ENCODE measurements around the gene TTLL1.
"Not testable (repeated sequence)": the region's sequence is repeated elsewhere in the genome, so short reads cannot be mapped to it uniquely, and the experiment has no call there.

TTLL1 gene

GRCh38 chr22:43110927-43111623 is 21.9 kb upstream of the TTLL1 start:
- no peak for DNase-seq (ENCODE audit: low read depth, low spot score)
- no peak overlapping the region for H3K27ac ChIP-seq

DNA sequence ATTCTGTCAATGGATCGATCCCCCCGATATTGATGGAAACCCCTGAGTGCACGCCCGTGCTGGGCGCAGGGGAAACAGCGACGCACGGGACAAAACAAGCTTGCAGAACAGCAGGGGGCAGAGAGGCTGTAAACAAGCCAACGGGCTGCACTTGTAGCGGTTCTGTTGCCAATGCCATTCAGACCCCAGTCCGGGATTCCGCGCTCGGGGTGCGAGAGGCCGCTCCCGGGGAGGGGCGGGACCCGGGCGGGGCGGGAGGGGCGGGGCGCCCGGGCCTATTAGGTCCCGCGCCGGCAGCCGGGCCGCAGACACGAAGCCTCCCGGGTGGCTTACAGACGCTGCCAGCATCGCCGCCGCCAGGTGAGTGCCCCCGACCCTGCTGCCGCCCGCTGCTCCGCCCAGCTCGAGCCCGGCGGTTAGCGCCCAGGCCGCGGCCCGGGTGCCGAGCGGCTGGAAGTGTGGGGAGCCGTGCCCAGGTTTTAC is 21.3 kb upstream of the TTLL1 start, which contains the start of gene BIK:
TSS of gene BIK (plus strand) at position 307 of the 483 bp plus-strand sequence. CDS start 13,273 bp downstream, outside the sequence.
- no peak within 1 kb of the TSS for H3K27ac ChIP-seq
- no peak for DNase-seq (ENCODE audit: low read depth, low spot score)

- H3K27ac ChIP-seq, result no peak overlapping the region
- no peak for DNase-seq (ENCODE audit: low read depth, low spot score)
Measured at GRCh38 chr22:43109921-43110443, 20.8 kb upstream of the TTLL1 start.

DNA sequence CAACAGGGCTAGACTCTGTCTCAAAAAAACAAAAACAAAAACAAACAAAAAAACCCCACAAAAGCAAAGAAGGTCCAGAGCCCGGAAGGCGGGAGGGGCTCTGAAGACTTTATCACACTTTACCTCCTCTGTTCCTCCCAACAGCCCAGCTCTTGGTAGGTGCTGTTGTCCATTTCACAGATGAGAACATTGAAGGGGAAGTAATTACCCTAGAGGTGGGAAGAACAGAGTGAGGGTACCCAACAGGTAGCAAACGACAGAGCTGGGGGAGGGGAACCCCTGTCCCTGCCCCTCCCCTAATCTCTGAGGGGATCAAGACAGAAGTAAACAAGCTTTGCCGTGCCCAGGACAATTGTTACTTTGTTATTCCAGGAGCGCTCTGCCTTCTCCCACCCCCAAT is 20.3 kb upstream of the TTLL1 start:
- no peak for DNase-seq (ENCODE audit: low read depth, low spot score)
- no peak overlapping the region for H3K27ac ChIP-seq

- H3K27ac ChIP-seq, result no peak overlapping the region
- no peak for DNase-seq (ENCODE audit: low read depth, low spot score)
Measured at GRCh38 chr22:43106302-43106701, 17.1 kb upstream of the TTLL1 start.

GRCh38 chr22:43104950-43105349 is 15.8 kb upstream of the TTLL1 start:
- not testable (repeated sequence) for H3K27ac ChIP-seq; DNase-seq (ENCODE audit: low read depth, low spot score)

DNA sequence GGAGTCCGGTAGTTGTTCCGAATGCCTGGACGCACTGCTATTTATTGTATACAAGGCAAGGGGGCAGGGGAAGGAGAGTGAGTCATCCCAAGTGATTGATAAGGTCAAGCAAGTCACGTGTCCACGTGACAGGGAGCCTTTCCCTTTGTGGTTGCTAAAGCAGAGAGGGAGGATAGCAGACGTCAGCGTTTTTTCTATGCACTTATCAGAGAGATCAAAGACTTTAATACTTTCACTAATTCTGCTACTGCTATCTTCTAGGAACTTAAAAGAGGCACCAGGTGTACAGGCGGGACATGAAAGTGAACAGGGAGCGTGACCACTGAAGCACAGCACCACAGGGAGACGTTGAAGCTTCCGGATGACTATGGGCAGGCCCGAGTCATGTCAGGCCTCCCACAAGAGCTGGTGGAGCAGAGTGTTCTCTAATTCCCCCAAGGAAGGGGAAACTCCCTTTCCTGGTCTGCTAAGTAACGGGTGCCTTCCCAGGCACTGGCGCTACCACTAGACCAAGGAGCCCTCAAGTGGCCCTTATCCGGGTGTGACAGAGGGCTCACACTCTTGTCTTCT is 14.9 kb upstream of the TTLL1 start:
- not testable (repeated sequence) for DNase-seq (ENCODE audit: low read depth, low spot score); H3K27ac ChIP-seq

DNA sequence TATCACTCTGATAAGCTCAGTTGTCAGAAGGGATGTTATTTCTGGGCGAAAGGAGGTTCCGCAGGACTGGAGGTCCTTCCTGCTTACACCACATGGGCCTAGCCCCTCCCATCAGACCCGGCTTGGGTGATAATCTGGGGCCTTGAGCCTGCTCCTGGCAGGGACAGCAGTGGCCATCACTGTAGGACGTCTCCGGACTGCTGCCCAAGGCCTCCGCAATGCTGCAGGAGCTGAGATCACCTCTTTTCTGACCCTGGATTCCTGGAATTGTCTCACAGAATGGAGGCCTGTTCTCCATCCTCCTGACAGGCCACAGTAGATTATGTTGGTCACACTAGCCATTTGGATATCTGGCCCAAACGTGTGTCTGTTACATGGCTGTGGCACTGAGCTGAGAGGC is 12.1 kb upstream of the TTLL1 start:
- DNase-seq (ENCODE audit: low read depth, low spot score), result no peak
- no peak overlapping the region for H3K27ac ChIP-seq

GRCh38 chr22:43100225-43100624 is 11.0 kb upstream of the TTLL1 start:
- peak overlapping the region; percentile 8 for H3K27ac ChIP-seq

GRCh38 chr22:43099095-43099494 is 9.9 kb upstream of the TTLL1 start:
- no peak overlapping the region for H3K27ac ChIP-seq
- no peak for DNase-seq (ENCODE audit: low read depth, low spot score)

More at GRCh38 chr22:43100225-43100624, 11.0 kb upstream of the TTLL1 start:
- DNase-seq (ENCODE audit: low read depth, low spot score), result peak; percentile 46

GRCh38 chr22:43098356-43098755 is 9.2 kb upstream of the TTLL1 start:
- no peak for DNase-seq (ENCODE audit: low read depth, low spot score)
- H3K27ac ChIP-seq, result no peak overlapping the region

GRCh38 chr22:43096420-43096819 is 7.2 kb upstream of the TTLL1 start:
- no peak for DNase-seq (ENCODE audit: low read depth, low spot score)
- H3K27ac ChIP-seq, result no peak overlapping the region

DNA sequence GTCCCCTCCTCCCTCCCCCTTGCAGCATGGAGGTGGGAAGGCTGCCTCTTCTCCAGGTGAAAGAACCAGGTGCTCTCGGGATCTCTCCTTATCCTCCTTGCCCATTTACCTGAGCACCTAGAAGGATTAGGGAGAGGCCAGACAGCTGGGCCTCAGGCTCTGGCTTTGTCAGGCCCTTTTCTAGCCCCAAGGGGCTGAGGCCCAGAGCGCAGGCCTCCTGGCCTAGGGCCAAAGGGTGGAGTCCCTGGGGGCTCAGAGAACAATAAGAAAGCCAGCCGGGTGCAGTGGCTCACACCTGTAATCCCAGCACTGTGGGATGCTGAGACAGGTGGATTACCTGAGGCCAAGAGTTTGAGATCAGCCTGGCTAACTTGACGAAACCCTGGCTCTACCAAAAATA is 5.4 kb upstream of the TTLL1 start:
- H3K27ac ChIP-seq, result no peak overlapping the region

DNA sequence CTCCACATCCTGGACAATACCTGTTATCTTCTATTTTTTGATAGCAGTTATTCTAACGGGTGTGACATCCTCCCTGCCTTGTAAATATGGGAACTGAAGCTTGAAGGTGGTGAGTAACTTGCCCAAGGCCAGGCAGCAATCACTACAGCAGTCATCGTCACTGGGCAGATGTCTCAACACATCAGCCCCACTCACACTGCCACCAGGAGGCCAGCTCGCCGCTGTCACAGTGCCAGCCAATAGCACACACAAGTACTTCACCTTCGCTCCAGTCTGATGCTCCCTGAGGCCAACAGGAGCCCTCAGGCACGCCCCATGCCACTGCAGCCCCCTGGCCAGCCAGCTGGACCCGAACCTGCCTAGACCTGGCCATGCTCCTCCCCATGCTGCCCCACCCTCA is 4.9 kb upstream of the TTLL1 start:
- DNase-seq (ENCODE audit: low read depth, low spot score), result peak; percentile 61
- no peak overlapping the region for H3K27ac ChIP-seq

More for the DNA sequence above, 5.4 kb upstream of the TTLL1 start:
- DNase-seq (ENCODE audit: low read depth, low spot score), result no peak

GRCh38 chr22:43092085-43092484 is 2.9 kb upstream of the TTLL1 start:
- DNase-seq (ENCODE audit: low read depth, low spot score), result no peak
- no peak overlapping the region for H3K27ac ChIP-seq

- peak; percentile 66 for DNase-seq (ENCODE audit: low read depth, low spot score)
- H3K27ac ChIP-seq, result peak overlapping the region; percentile 54
Measured at GRCh38 chr22:43090130-43090789, 1.1 kb upstream of the TTLL1 start.

DNA sequence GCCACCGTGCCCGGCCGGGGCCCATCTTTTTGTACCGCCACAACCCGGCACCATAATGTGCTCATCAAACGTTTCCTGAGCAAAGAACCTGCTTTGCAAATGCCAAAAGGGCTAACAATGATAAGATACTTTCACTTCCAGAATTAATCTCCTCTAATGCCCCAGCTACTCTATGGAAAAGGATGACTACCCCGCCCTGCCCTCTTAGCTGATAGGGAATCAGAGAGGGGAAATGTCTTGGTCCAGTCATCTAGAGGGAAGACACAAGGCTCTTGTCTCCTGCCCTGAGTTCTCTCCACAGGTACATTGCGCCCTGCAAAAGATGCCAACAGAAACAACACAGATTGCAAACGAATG is 586 bp downstream of the TTLL1 start:
- DNase-seq (ENCODE audit: low read depth, low spot score), result no peak
- H3K27ac ChIP-seq, result peak overlapping the region; percentile 54

- DNase-seq (ENCODE audit: low read depth, low spot score), result no peak
- H3K27ac ChIP-seq, result no peak overlapping the region
Measured at GRCh38 chr22:43085658-43086606, 3.3 kb downstream of the TTLL1 start.

DNA sequence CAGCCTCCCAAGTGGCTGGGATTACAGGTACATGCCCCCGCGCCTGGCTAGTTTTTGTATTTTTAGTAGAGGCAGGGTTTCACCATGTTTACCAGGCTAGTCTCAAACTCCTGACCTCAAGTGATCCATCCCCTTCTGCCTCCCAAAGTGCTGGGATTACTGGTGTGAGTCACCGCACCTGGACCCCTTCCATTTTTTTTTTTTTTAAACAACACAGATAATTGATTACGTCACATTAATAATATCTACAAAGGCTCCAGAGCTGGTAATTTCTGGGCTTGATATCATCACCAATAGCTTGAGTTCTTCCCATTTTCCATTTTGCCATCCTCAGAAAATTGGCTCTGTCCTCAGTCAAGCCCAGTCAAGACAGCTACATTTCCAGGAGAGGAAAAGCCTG is 7.2 kb downstream of the TTLL1 start:
- no peak overlapping the region for H3K27ac ChIP-seq
- no peak for DNase-seq (ENCODE audit: low read depth, low spot score)

DNA sequence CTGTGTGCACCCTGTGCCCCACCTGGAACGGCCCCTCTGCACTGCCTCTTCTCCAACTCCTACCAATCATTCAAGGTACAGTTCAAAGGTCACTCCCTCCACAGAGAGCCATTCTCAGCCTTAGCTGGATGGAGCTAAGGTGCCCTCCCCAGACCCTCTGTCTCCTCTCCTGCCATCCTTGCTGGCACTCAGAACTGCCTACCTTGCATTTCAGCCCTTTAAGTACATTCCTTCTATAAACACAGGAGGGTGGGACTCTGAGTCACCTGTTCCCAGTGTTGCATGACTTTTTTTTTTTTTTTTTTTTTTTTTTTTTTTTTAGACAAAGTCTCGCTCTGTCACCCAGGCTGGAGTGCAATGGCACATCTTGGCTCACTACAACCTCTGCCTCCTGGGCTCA is 8.6 kb downstream of the TTLL1 start:
- no peak for DNase-seq (ENCODE audit: low read depth, low spot score)
- H3K27ac ChIP-seq, result no peak overlapping the region
